HCT116 (cell line): Measurements from ENCODE around the gene GRIN3B.

Source experiments
- CTCF ChIP-seq, 3 experiments: fragments of 200-600 bp in 1 of 3; sonication (generic) in 1 of 3; IDR thresholded peaks in 2 of 3; conservative IDR thresholded peaks in 1 of 3; 2 replicates each; pipeline ENCODE4 v1.5.1; 2012 to 2017; ENCODE audit warnings: low read depth in 2 of 3, low read length in 2 of 3, antibody characterized with exemption in 1 of 3, borderline replicate concordance in 1 of 3, control low read depth in 1 of 3, mild to moderate bottlenecking in 1 of 3, mixed read lengths in 1 of 3, mixed run types in 1 of 3, moderate library complexity in 1 of 3; ENCODE audit not compliant: insufficient read depth in 1 of 3
- EGR1 ChIP-seq: IDR thresholded peaks from 2 replicates; pipeline ENCODE4 v1.6.1; 2012; ENCODE audit warnings: low read depth
- EZH2 ChIP-seq: fragments of 200-600 bp; sonication (generic); IDR thresholded peaks from 2 replicates; pipeline ENCODE4 v1.6.1; 2017; ENCODE audit warnings: antibody characterized with exemption, mixed run types
- MAX ChIP-seq: IDR thresholded peaks from 2 replicates; pipeline ENCODE4 v1.6.1; 2012
- POLR2A ChIP-seq: IDR thresholded peaks from 2 replicates; pipeline ENCODE4 v1.7.0; 2011; ENCODE audit warnings: borderline replicate concordance; ENCODE audit not compliant: insufficient read depth, insufficient read length; ENCODE audit errors: extremely low read depth
- POLR2AphosphoS5 ChIP-seq: IDR thresholded peaks from 2 replicates; pipeline ENCODE4 v1.6.1; 2011; ENCODE audit warnings: mild to moderate bottlenecking, low read depth, low read length, moderate library complexity
- SRF ChIP-seq: IDR thresholded peaks from 2 replicates; pipeline ENCODE4 v1.6.1; 2012; ENCODE audit warnings: low read depth
- YY1 ChIP-seq: IDR thresholded peaks from 2 replicates; pipeline ENCODE4 v1.6.1; 2011; ENCODE audit warnings: low read length, low read depth, moderate library complexity, mild to moderate bottlenecking; ENCODE audit not compliant: insufficient replicate concordance; ENCODE audit errors: extremely low read depth

GRCh38 chr19:1047696-1048147, 47.5 kb downstream of the GRIN3B start:
- TF ChIP-seq YY1 = no peak
- TF ChIP-seq POLR2AphosphoS5 = no peak
- TF ChIP-seq CTCF (IDR thresholded peaks at IDR 0.05 in 2 of 3, conservative IDR thresholded peaks at IDR 0.05 in 1 of 3; ENCODE audit: borderline replicate concordance in 1 of 3, insufficient read depth in 1 of 3, low read depth in 2 of 3, low read length in 2 of 3) = no peak
- TF ChIP-seq EZH2 = no peak
- no peak for TF ChIP-seq POLR2A
- TF ChIP-seq MAX = no peak
- no peak for TF ChIP-seq EGR1
- no peak for TF ChIP-seq SRF
